GM21576 (cell line): ENCODE data around the gene SHLD3.
"Not testable (repeated sequence)": the region's sequence is repeated elsewhere in the genome, so short reads cannot be mapped to it uniquely, and the experiment has no call there.

Source experiments
- ATAC-seq: cut with Tn5 transposase; IDR thresholded peaks from one replicate; pipeline ENCODE4 v1.9.1; 2021; ENCODE audit warnings: mild to moderate bottlenecking, moderate library complexity; ENCODE audit not compliant: unreplicated experiment

Gene SHLD3

DNA sequence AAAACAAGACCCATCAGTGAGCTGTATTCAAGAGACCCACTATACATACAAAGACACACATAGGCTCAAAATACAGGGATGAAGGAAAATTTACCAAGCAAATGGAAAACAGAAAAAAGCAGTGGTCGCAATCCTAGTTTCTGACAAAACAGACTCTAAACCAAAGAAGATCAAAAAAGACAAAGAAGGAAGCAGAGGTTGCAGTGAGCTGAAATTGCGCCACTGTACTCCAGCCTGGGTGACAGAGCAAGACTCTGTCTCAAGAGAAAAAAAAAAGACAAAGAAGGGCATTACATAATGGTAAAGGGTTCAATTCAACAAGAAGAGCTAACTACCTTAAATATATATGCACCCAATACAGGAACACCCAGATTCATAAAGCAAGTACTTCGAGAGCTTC lies 51.2 kb downstream of the SHLD3 start:
- ATAC-seq, result not testable (repeated sequence)
